ENCODE measurements around the gene INPP5J.
"Not testable (repeated sequence)": the region's sequence is repeated elsewhere in the genome, so short reads cannot be mapped to it uniquely, and the experiment has no call there.

Gene INPP5J

DNA sequence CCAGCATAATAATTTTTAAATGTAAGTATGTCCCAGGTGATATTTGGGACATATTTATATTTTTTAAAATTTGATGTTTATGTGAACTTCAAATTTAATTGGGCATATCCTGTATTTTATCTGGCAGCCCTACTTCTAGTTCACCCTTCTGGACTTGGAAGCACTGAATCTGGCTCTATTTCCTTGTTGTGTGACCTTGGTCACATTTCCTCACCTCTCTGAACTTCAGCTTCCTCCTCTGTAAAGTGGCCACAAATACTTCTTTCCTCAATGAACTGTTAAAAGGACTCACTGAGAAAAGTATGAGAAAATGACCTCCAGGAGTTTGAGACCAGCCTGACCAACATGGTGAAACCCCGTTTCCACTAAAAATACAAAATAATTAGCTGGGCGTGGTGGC lies 29.1 kb downstream of the INPP5J start:
- DNase-seq (ENCODE audit: low spot score): no peak

DNA sequence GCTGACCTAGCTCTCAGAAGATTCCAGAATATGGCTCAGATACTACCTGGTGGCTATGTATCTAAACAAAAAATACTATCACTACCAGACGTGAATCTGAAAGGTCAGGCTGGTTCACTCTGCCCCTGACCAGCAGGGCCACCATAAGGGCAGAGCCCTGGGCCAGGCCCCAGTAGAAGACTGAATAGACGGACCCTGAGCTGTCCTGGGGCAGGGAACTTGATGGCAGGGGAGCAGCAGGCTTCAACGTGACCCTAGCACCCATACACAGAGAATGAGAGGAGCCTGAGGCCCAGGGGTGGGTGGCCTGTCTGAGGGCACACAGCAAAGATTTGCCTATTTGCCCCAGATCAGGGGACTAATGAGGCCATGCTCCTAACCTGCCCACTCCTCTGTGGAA lies 30.6 kb downstream of the INPP5J start:
- no peak for DNase-seq (ENCODE audit: low spot score)

DNA sequence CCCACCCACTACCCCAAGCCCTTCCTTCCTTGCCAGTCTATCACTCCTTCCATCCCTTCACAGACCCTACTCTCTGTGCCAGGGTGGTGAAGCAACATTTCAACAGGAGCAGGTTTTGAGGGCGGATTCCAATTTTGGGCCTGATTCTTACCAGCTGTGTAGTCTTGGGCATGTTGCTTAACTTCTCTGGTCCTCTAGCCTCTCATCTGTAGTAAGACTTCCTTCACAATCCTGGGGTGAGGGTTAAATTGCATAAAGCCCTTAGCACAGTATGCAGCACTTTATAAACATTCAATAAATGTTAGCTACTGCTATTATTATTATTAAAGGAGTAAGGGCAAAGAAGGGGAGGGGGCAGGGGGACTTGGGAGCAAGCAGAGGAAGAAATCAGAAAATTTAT lies 32.2 kb downstream of the INPP5J start:
- no peak for DNase-seq (ENCODE audit: low spot score)

DNA sequence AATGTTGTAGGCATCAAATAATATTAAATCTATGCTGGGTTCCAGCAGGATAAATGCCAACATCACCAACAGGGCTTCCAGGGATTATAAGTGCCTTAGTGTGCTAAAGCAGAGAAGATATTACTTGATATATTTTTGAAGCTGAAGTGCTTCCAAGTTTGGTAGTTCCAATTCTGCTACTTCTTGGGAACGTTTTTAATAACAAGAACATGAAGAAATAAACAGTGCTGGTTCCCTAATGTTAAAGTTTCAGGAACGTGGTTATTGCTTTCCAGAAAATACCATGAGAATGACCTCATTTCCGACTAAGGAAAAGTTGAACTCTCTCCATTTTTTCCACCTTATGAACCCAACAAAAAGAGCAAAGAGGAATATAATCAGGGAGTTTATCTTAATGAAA lies 32.7 kb downstream of the INPP5J start:
- DNase-seq (ENCODE audit: low spot score): no peak

DNA sequence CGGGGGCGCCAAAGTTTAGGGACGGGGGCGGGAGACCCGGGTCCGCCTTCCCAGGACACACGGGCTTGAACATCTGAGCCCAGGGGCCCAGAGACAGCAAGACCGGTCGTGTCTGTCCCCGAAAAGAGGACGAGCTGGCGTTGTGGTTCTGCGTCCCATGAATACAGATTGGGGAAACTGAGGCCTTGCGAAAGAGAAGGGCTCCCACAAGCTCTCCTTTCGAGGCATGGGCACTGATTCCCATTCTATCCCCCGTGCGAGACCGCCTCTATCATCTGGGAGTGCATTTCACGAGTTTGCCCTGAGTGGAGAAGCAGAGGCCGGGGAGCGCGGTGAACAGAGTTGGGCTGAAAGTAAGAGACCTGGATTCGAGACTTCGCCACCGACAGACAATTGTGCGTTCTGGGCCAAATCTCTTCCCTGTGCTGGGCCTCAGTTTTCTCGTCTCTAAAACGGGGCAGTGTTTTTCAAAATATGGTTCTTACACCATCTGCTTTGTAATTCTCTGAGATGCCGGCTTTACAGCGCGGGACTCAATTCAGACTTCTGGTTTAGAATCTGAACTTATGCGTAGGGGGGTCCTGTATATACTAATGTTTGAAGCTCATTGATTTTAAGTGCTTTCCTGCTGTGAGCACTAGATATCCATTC lies 37.7 kb downstream of the INPP5J start:
- DNase-seq (ENCODE audit: low spot score): no peak

DNA sequence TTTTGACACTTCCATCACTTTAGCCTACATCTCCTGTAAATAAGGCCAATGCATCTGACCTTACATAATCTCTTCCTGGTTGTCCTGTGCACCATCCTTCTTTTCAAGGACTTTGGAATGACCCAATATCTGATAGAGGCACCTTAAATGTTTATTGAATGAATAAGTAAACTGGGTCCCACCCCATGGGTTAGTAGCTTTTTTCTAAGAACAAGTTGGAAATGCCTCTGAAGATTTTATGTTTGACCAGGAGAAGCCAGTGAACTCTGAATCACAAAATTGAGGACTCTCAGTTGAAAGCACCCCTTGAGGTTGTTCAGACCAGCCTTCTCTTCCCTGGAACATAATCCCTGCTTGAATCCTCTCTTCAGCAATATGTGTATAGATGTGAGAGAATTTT lies 38.6 kb downstream of the INPP5J start:
- no peak for DNase-seq (ENCODE audit: low spot score)

DNA sequence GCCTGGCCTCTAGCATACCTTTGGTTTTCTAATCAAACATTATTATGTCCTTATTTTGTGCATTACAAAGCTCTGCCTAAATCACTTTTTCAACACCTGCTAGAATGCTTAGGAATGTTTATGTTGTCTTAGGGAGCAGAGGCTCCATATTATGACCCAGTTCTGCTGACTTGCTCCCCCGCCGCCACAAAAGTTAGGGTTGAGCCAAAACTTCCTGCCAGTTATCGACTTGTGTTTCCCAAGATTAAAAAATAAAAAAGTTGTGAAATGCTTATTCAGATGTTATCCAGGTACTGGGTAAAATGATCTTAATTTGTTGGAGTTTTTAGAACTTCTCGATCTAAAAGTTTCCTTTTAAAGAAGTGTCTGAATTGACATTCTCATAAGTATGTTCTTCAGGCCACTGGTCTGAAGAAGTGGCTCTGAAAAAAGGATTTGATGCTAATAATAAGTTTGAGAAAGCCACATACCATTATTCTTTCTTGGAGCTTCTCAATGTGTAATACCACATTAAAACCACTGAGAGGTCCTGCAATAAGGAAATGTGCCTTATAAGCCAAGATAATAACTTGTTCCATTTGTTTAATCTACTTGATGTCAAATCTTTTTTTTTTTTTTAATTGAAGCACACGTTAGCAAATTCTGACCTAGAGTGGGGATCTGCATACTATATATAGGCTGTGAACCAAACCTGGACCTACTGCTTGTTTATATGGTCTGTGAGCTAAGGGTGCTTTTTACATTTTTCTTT lies 39.4 kb downstream of the INPP5J start:
- no peak for DNase-seq (ENCODE audit: low spot score)

DNA sequence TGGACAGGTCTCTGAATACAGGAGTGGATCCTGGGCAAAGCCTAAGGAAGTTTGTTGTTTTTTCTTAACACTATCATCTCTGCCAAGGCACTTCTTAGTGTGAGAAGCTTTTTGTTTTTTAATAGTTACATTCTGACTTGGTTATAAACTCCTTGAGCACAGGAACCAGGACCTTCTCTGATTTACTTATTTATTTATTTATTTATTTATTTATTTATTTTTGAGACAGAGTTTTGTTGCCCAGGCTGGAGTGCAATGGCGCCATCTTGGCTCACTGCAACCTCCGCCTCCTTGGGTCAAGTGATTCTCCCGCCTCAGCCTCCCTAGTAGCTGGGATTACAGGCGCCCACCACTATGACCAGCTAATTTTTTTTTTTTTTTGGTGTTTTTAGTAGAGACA lies 48.2 kb downstream of the INPP5J start:
- no peak for DNase-seq (ENCODE audit: low spot score)

DNA sequence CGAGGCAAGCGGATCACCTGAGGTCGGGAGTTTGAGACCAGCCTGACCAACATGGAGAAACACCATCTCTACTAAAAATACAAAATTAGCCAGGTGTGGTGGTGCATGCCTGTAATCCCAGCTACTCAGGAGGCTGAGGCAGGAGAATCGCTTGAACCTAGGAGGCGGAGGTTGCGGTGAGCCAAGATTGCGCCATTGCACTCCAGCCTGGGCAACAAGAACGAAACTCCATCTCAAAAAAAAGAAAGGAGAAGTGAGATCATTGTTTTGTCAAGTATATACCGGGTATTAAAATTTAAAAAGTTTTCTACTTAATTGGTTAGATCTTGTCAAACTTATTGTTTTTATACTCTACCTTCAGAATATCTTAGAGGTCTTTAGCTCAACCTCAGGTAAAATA lies 49.0 kb downstream of the INPP5J start:
- not testable (repeated sequence) for DNase-seq (ENCODE audit: low spot score)

DNA sequence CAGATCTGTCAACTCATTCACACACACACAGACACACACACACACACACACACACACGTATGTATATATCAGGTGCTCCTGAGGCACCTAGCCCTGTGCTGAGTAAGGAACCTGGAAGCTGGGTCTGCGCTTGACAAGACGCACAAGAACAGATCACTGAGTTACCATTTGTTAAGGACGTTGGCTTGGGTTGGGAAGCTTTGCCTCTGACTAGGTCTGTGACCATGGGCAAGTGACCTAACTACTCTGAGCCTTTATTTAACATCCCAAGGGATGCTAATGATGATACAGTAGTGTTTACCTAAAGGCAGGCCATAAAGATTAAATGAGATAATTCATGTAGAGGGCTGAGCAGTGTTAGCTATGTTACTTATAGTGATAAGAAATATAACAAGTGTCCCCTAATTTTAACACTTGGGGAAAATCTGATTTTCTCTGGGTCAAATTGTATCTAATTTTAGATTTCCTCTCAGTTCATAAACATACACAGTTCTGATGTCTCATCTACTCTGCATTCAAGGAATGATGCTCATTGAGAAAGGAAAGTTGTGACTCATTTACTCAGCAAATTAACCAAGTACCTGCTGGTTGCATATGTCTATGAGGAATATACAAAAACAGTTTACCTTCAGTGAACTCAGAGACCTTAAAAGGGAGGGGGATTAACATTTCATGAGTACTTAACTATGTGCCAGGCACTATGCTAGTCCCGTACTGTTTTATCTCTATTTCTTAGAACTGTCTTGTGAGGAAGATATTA lies 50.8 kb downstream of the INPP5J start:
- DNase-seq (ENCODE audit: low spot score): peak; percentile 41

DNA sequence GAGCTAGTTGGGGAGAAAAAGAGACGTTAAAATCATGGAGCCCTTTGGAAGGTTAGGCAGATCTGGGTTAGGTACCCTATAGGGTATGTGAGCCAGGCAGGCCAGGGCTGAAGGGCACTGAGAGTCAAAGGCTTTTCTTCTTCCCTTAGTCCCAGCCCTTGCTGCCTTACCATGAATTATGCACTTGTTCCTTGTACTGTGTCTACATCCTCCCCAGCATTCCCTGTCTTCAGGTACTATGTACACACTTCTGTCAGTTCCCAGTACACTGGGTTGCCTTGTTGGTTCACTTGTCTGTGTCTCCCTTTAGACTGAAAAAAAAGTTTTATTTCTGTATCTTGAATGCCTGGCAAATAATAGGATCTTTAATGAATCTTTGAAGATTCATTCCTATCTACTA lies 54.2 kb downstream of the INPP5J start:
- no peak for DNase-seq (ENCODE audit: low spot score)

DNA sequence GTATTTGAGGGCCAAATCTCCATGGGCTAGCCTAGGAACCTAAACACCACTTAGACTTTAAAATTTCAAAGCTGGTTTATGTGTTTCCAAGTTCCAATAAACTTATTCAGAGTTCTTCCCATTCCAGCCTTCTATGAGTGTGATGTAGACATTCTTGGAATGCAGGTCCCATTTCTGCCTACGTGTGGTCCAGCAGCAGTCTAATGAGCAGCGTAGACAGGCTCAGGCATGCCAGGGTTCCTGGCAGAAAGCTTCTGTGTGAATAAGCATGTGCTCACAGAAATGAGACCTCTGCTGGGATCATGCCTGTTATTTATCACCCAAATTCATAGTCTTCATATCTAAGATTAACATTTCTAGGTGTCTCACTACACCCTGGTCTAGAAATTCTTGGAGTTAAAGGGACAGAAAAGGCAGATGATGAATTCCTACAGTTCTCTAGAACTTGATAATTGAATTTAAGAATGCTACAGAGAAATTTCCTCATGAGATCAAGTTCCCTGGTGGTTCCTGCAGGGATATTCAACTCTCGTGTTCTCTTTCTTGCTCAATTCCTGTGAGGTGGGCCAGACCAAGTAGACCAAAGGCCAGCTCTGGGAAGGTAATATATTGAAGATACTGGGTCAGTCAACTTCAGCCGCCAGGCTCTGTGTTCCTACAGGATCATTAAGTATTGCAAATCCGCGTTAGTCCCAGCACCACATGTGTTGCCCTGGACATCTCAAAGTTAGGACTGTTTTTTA lies 54.8 kb downstream of the INPP5J start:
- no peak for DNase-seq (ENCODE audit: low spot score)

DNA sequence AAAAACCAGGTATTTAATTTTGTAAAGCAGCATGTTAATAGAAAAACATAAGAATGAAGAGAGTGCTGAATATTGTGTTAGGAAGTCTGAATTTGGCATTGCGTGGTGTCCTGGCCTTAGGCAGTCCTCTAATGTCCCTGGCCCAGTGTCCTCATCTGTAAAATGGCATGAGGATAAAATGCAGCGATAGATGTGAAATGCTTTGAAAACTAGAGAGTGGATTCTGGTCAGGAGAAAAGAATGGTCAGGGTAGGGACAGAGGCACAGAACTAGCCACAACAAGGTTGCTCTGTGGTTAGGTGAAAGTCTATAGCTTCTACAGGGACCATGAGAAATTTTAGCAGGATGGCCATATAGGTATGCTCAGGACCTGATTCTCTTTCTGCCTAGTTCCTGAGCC lies 56.1 kb downstream of the INPP5J start:
- DNase-seq (ENCODE audit: low spot score): no peak

DNA sequence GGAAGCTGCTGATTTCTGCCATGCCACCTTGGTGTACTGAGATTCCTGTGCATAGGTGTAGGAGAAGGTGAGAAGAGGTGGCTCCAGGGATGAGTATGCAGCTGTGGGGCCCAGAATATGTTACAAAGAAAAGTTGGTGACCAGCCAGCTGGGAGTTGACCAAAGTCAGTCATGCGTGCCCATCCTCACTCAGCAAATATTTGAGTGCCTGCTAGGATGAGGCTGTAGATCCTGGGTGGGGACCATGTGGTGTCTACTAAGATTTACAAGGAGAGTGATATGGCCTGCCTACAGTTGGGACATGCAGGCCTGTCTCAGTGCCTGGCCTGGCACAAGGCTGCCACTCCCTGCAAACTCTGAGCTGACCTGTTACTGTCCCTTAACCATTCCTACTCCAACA lies 56.6 kb downstream of the INPP5J start:
- no peak for DNase-seq (ENCODE audit: low spot score)

DNA sequence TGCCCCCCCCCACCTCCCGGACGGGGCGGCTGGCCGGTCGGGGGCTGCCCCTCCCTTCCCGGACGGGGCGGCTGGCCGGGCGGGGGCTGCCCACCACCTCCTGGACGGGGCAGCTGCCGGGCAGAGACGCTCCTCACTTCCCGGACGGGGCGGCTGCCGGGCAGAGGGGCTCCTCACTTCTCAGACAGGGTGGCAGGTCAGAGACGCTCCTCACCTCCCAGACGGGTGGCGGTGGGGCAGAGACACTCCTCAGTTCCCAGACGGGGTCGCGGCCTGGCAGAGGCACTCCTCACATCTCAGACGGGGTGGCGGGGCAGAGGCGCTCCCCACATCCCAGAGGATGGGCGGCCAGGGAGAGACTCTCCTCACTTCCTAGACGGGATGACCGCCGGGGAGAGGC lies 61.2 kb downstream of the INPP5J start:
- no peak for DNase-seq (ENCODE audit: low spot score)
